ENCODE measurements around the gene FBLN2. TPM values are rescaled to one million over a fixed set of nuclear protein-coding genes. Genes with fewer than 3 reads are reported as not detected.

FBLN2 gene
- total RNA-seq, 1 donor from 2014 or later: 1.3 TPM

DNA sequence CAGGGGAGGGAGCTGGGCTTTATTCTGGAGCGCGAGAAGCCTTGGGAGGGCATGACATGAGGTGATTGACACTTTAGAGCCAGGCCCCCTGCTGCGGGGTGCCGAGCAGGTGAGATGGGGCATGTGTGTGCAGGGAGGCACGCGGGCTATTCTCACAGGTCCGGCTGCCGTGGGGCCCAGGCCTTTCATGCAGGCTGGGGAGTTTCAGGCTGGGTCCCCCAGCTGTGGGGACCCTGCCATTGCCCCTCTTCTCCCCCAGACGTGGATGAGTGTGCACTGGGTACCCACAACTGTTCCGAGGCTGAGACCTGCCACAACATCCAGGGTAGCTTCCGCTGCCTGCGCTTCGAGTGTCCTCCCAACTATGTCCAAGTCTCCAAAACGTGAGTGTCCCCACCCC lies 87.3 kb downstream of the FBLN2 start:
- ATAC-seq (ENCODE audit: low read depth) (no peak), DNase-seq (no peak)
- H3K36me3 Mint-ChIP-seq (ENCODE audit: low read depth): no peaks in the 10 kb centered on the region
- no peak overlapping the region for H3K27ac Mint-ChIP-seq
- H3K9me3 Mint-ChIP-seq: no peaks in the 10 kb centered on the region
- no peak overlapping the region for H3K4me3 Mint-ChIP-seq
- POLR2A ChIA-PET: no interaction called here
- TF ChIP-seq, protein P1, sequence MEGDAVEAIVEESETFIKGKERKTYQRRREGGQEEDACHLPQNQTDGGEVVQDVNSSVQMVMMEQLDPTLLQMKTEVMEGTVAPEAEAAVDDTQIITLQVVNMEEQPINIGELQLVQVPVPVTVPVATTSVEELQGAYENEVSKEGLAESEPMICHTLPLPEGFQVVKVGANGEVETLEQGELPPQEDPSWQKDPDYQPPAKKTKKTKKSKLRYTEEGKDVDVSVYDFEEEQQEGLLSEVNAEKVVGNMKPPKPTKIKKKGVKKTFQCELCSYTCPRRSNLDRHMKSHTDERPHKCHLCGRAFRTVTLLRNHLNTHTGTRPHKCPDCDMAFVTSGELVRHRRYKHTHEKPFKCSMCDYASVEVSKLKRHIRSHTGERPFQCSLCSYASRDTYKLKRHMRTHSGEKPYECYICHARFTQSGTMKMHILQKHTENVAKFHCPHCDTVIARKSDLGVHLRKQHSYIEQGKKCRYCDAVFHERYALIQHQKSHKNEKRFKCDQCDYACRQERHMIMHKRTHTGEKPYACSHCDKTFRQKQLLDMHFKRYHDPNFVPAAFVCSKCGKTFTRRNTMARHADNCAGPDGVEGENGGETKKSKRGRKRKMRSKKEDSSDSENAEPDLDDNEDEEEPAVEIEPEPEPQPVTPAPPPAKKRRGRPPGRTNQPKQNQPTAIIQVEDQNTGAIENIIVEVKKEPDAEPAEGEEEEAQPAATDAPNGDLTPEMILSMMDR (IDR thresholded peaks at IDR 0.05): no peak
- CTCF ChIA-PET: no interaction called here
- intact Hi-C loops (cut with micrococcal nuclease): no loop called here
- no peaks in the 10 kb centered on the region for H3K4me1 Mint-ChIP-seq
- no peaks in the 10 kb centered on the region for H3K27me3 Mint-ChIP-seq

DNA sequence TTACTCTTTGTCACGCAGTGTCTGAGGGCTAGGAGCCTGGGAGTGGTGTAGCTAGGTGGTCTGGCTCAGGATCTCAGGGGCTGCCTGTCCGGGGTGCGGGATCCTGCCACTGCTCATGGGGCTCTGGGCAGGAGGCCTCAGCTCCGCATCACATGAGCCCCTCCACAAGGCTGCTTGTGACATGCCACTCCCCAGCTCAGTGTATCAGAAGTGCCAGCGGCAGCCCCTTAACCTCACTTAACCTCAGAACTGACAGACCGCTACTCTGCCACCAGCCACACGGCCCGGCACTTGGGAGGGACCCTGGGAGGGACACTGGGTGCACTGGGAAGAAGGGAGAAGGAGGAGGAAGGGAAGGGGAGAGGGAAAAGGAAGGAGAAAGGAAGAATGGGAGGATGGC lies 87.9 kb downstream of the FBLN2 start:
- H3K27me3 Mint-ChIP-seq: no peaks in the 10 kb centered on the region
- H3K9me3 Mint-ChIP-seq: no peaks in the 10 kb centered on the region
- TF ChIP-seq, protein P1 (IDR thresholded peaks at IDR 0.05): no peak
- no peaks in the 10 kb centered on the region for H3K4me1 Mint-ChIP-seq
- POLR2A ChIA-PET: no interaction called here
- no peak overlapping the region for H3K27ac Mint-ChIP-seq
- no peak for ATAC-seq (ENCODE audit: low read depth)
- DNase-seq: no peak
- no peaks in the 10 kb centered on the region for H3K36me3 Mint-ChIP-seq (ENCODE audit: low read depth)
- intact Hi-C loops (cut with micrococcal nuclease): no loop called here
- no peak overlapping the region for H3K4me3 Mint-ChIP-seq
- CTCF ChIA-PET: no interaction called here

DNA sequence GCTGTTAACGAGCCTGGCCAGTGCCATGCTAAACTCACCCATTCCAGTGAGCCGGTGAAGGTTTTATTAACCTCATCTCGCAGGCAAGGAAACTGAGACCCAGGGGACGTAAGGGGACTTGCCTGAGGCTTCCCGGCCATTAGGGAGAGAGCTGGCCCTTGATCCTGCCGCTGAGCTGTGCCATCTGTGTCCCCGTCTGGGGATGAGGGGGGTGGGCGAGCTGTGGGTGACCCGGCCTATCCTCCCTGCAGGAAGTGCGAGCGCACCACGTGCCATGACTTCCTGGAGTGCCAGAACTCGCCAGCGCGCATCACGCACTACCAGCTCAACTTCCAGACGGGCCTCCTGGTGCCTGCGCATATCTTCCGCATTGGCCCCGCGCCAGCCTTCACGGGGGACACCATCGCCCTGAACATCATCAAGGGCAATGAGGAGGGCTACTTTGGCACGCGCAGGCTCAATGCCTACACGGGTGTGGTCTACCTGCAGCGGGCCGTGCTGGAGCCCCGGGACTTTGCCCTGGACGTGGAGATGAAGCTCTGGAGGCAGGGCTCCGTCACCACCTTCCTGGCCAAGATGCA lies 88.5 kb downstream of the FBLN2 start:
- H3K27ac Mint-ChIP-seq: no peak overlapping the region
- intact Hi-C loops (cut with micrococcal nuclease): no loop called here
- ATAC-seq (ENCODE audit: low read depth) (no peak), DNase-seq (no peak)
- no peaks in the 10 kb centered on the region for H3K4me1 Mint-ChIP-seq
- no peaks in the 10 kb centered on the region for H3K36me3 Mint-ChIP-seq (ENCODE audit: low read depth)
- H3K27me3 Mint-ChIP-seq: no peaks in the 10 kb centered on the region
- ChIA-PET CTCF (no interaction called here), POLR2A (no interaction called here)
- TF ChIP-seq, protein P1 (IDR thresholded peaks at IDR 0.05): no peak
- H3K9me3 Mint-ChIP-seq: no peaks in the 10 kb centered on the region
- no peak overlapping the region for H3K4me3 Mint-ChIP-seq

DNA sequence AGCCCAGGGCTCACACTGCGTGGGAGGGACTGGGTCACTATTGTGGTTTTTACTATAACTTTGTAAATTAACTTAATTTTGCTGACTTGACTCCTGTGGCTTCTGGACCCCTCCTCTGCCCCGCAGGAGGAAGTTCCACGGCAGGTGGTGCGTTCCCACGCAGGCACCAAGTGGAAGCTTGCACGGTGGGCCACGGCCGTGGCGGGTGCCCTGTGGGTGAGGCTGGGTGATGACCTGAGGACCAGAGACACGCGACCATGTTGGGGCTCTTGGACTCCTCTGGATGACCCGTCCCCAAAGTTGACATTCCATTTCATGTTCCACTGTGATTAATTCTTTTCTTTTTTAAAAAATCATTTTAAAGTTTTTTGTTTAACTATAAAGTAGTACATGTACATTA lies 89.0 kb downstream of the FBLN2 start:
- TF ChIP-seq, protein P1 (IDR thresholded peaks at IDR 0.05): no peak
- Mint-ChIP-seq H3K27ac (no peak overlapping the region), H3K4me1 (no peaks in the 10 kb centered on the region), H3K27me3 (no peaks in the 10 kb centered on the region), H3K9me3 (no peaks in the 10 kb centered on the region), H3K4me3 (no peak overlapping the region), H3K36me3 (ENCODE audit: low read depth) (no peaks in the 10 kb centered on the region)
- POLR2A ChIA-PET: no interaction called here
- intact Hi-C loops (cut with micrococcal nuclease): no loop called here
- DNase-seq: no peak
- ATAC-seq (ENCODE audit: low read depth): no peak
- CTCF ChIA-PET: no interaction called here

DNA sequence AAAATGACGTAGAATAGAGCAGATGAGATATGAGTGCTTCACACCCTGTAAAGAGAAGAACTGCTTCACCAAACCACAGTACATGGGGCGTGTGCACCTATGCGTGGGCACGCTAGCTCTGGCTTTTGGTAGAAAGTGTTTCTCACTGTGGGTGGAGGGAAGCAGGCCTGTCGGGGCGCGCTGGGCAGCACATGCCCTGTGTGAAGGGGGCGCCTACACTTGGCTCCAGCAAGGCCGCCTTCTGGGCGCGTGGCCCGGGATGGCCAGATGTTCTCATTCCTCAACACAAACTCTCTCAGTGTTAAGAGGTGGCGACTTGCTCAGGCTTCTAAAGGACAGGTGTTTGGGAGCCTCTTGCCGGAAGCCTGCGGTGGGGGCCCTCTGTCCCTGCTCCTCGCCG lies 90.0 kb downstream of the FBLN2 start:
- H3K27ac Mint-ChIP-seq: no peak overlapping the region

More for the DNA sequence above, 90.0 kb downstream of the FBLN2 start:
- intact Hi-C loops (cut with micrococcal nuclease): no loop called here
- CTCF ChIA-PET: interaction anchor here (1.0 to 1.8 kb wide), 2 partner anchors 9 to 10 kb away, joined by 4 read pairs; no protein-coding TSS in a partner anchor
- ATAC-seq (ENCODE audit: low read depth) (no peak), DNase-seq (no peak)
- H3K27me3 Mint-ChIP-seq: no peaks in the 10 kb centered on the region
- TF ChIP-seq, protein P1 (IDR thresholded peaks at IDR 0.05): no peak
- no peaks in the 10 kb centered on the region for H3K9me3 Mint-ChIP-seq
- H3K4me3 Mint-ChIP-seq: no peak overlapping the region
- H3K4me1 Mint-ChIP-seq: no peaks in the 10 kb centered on the region
- POLR2A ChIA-PET: no interaction called here
- H3K36me3 Mint-ChIP-seq (ENCODE audit: low read depth): no peaks in the 10 kb centered on the region
